H1 (cell line): ENCODE data around the gene DTWD2. TPM values are rescaled to one million over a fixed set of nuclear protein-coding genes. Genes with fewer than 3 reads are reported as not detected.
"Not testable (repeated sequence)": the region's sequence is repeated elsewhere in the genome, so short reads cannot be mapped to it uniquely, and the experiment has no call there.

Experiments
- CTCF ChIA-PET: fragments of 300-600 bp; sonication (Branson Sonifier 250); formaldehyde crosslinking; loops from one replicate; lab custom pipeline; 2021; ENCODE audit not compliant: partially characterized antibody; lab: Charles Lee
- POLR2A ChIA-PET: fragments of 300-600 bp; sonication (Branson Sonifier 250); formaldehyde crosslinking; loops from one replicate; lab custom pipeline; 2021; ENCODE audit warnings: inconsistent platforms; ENCODE audit not compliant: partially characterized antibody; lab: Charles Lee
- DNase-seq, 2 experiments: peaks; one replicate each; pipeline versions ENCODE4 v3.0.0 to v3.0.0-alpha.2; 2010 to 2022; ENCODE audit warnings: low spot score in 2 of 2, low read depth in 1 of 2, mixed read lengths in 1 of 2
- FAIRE-seq: peaks from 2 replicates; lab custom pipeline; 2011; peaks lifted over from hg19 to GRCh38; lab: Jason Lieb, UNC
- H2AFZ ChIP-seq: 2 replicates; pipeline ENCODE4 v1.8.1; 2012; ENCODE audit warnings: low read length, inconsistent platforms
- H2AK5ac ChIP-seq: 2 replicates; pipeline ENCODE4 v1.6.1; 2013; ENCODE audit warnings: low read depth, low read length
- H2BK120ac ChIP-seq: replicated peaks from 2 replicates; pipeline ENCODE3; 2013; ENCODE audit warnings: low read depth, low read length, inconsistent platforms
- H2BK12ac ChIP-seq: 2 replicates; pipeline ENCODE4 v1.6.1; 2013; ENCODE audit warnings: low read depth, low read length
- H2BK15ac ChIP-seq: 2 replicates; pipeline ENCODE4 v1.6.1; 2013; ENCODE audit warnings: low read length
- H2BK20ac ChIP-seq: 2 replicates; pipeline ENCODE4 v1.6.1; 2013; ENCODE audit warnings: low read length
- H2BK5ac ChIP-seq: 2 replicates; pipeline ENCODE4 v1.6.1; 2013; ENCODE audit warnings: low read depth, low read length
- H3K14ac ChIP-seq: 2 replicates; pipeline ENCODE4 v1.6.1; 2013; ENCODE audit warnings: inconsistent platforms; ENCODE audit not compliant: insufficient read length
- H3K18ac ChIP-seq: 2 replicates; pipeline ENCODE4 v1.6.1; 2013; ENCODE audit warnings: low read length; ENCODE audit errors: extremely low read depth
- H3K23ac ChIP-seq: 2 replicates; pipeline ENCODE4 v1.6.1; 2013; ENCODE audit warnings: inconsistent platforms; ENCODE audit not compliant: insufficient read length
- H3K23me2 ChIP-seq: 2 replicates; pipeline ENCODE4 v1.6.1; 2013; ENCODE audit warnings: low read depth, low read length
- H3K27ac ChIP-seq: 2 replicates; pipeline ENCODE4 v1.6.1; 2011; ENCODE audit warnings: low read depth, low read length, inconsistent platforms
- H3K27me3 ChIP-seq, 4 experiments: replicated peaks in 1 of 4; 1 replicate in 1 of 4; 2 replicates in 3 of 4; pipeline versions ENCODE4 v1.6.1 to v1.8.1; 2011 to 2013; ENCODE audit warnings: low read length in 3 of 4, mild to moderate bottlenecking in 3 of 4, inconsistent platforms in 2 of 4, mixed read lengths in 2 of 4, moderate library complexity in 1 of 4; ENCODE audit not compliant: control insufficient read depth in 3 of 4, insufficient read depth in 3 of 4; ENCODE audit errors: extremely low read depth in 1 of 4
- H3K36me3 ChIP-seq, 4 experiments: 2 replicates each; pipeline versions ENCODE4 v1.6.1 to v1.8.1; 2011 to 2013; ENCODE audit warnings: mild to moderate bottlenecking in 4 of 4, low read length in 3 of 4, moderate library complexity in 2 of 4, control low read depth in 1 of 4, inconsistent platforms in 1 of 4; ENCODE audit not compliant: insufficient read depth in 4 of 4, control insufficient read depth in 2 of 4
- H3K4ac ChIP-seq: replicated peaks from 2 replicates; pipeline ENCODE3; 2013; ENCODE audit warnings: low read length, low read depth, mixed read lengths, inconsistent platforms; ENCODE audit not compliant: insufficient read length
- H3K4me1 ChIP-seq, 4 experiments: replicated peaks in 1 of 4; 1 replicate in 1 of 4; 2 replicates in 3 of 4; pipeline versions ENCODE4 v1.6.1 to v1.8.1; 2011 to 2013; ENCODE audit warnings: low read length in 3 of 4, inconsistent platforms in 2 of 4, mixed read lengths in 1 of 4; ENCODE audit not compliant: insufficient read depth in 4 of 4, control insufficient read depth in 3 of 4
- H3K4me2 ChIP-seq, 2 experiments: 2 replicates each; pipeline versions ENCODE4 v1.6.1 to v1.8.1; 2011 to 2013; ENCODE audit warnings: low read depth in 2 of 2, low read length in 2 of 2, control low read depth in 1 of 2, inconsistent platforms in 1 of 2, mild to moderate bottlenecking in 1 of 2; ENCODE audit not compliant: insufficient read depth in 1 of 2
- H3K4me3 ChIP-seq, 4 experiments: fragments of 200-600, 300-600 bp in 1 of 4; sonication (generic), shearing (Covaris generic), sonication (Bioruptor Twin) in 1 of 4; 2 replicates each; pipeline versions ENCODE4 v1.5.1 to v1.8.1; 2011 to 2016; ENCODE audit warnings: low read length in 4 of 4, low read depth in 3 of 4, control low read depth in 2 of 4, inconsistent platforms in 2 of 4, mild to moderate bottlenecking in 2 of 4, mixed read lengths in 1 of 4, moderate library complexity in 1 of 4; ENCODE audit not compliant: insufficient read depth in 2 of 4; ENCODE audit errors: extremely low read depth in 1 of 4
- H3K56ac ChIP-seq: replicated peaks from 2 replicates; pipeline ENCODE3; 2013; ENCODE audit warnings: low read depth, mild to moderate bottlenecking, mixed read lengths, low read length, inconsistent platforms; ENCODE audit not compliant: insufficient read length
- H3K79me1 ChIP-seq: 2 replicates; pipeline ENCODE4 v1.6.1; 2013; ENCODE audit warnings: low read depth, low read length, control low read depth
- H3K79me2 ChIP-seq, 2 experiments: 2 replicates each; pipeline versions ENCODE4 v1.6.1 to v1.8.1; 2012 to 2013; ENCODE audit warnings: low read length in 2 of 2, mild to moderate bottlenecking in 2 of 2, inconsistent platforms in 1 of 2; ENCODE audit not compliant: insufficient read depth in 2 of 2, control insufficient read depth in 1 of 2
- H3K9ac ChIP-seq, 4 experiments: replicated peaks in 1 of 4; 1 replicate in 1 of 4; 2 replicates in 3 of 4; pipeline versions ENCODE4 v1.6.1 to v1.8.1; 2011 to 2013; ENCODE audit warnings: low read depth in 3 of 4, low read length in 3 of 4, control low read depth in 2 of 4, mild to moderate bottlenecking in 2 of 4, moderate library complexity in 2 of 4, inconsistent platforms in 1 of 4; ENCODE audit errors: extremely low read depth in 1 of 4
- H3K9me3 ChIP-seq, 2 experiments: 2 replicates each; pipeline versions ENCODE4 v1.6.1 to v1.8.1; 2012 to 2013; ENCODE audit warnings: mild to moderate bottlenecking in 2 of 2, moderate library complexity in 2 of 2, control low read depth in 1 of 2, inconsistent platforms in 1 of 2, low read depth in 1 of 2, low read length in 1 of 2, mixed read lengths in 1 of 2; ENCODE audit not compliant: insufficient read depth in 2 of 2
- H4K20me1 ChIP-seq, 2 experiments: replicated peaks in 1 of 2; 2 replicates each; pipeline versions ENCODE3 to v1.8.1; 2011 to 2013; ENCODE audit warnings: inconsistent platforms in 2 of 2, low read length in 2 of 2, mild to moderate bottlenecking in 1 of 2; ENCODE audit not compliant: insufficient read depth in 2 of 2, control insufficient read depth in 1 of 2
- H4K5ac ChIP-seq: 2 replicates; pipeline ENCODE4 v1.6.1; 2013; ENCODE audit warnings: low read length, low read depth, mixed read lengths, inconsistent platforms; ENCODE audit not compliant: insufficient read length
- H4K8ac ChIP-seq: 2 replicates; pipeline ENCODE4 v1.8.0; 2013; ENCODE audit warnings: mild to moderate bottlenecking, moderate library complexity, low read length, inconsistent platforms; ENCODE audit not compliant: insufficient read depth; ENCODE audit errors: extremely low read depth
- H4K91ac ChIP-seq: replicated peaks from 2 replicates; pipeline ENCODE3; 2013; ENCODE audit warnings: low read length, mixed read lengths, inconsistent platforms; ENCODE audit not compliant: insufficient read length
- TEAD4 ChIP-seq: IDR thresholded peaks from 2 replicates; pipeline ENCODE4 v1.6.1; 2012; ENCODE audit warnings: low read depth, low read length, inconsistent platforms, mixed read lengths
- WGBS, 2 experiments: shearing (Covaris generic) in 1 of 2; methylation state at CpG; one replicate each; pipeline versions ENCODE4 v1.1.6 to v1.1.7; 2013 to 2015; ENCODE audit warnings: low lambda C conversion rate in 2 of 2, mixed read lengths in 2 of 2, inconsistent platforms in 1 of 2, low coverage in 1 of 2, missing lambda C conversion rate in 1 of 2; ENCODE audit not compliant: insufficient replicate concordance in 2 of 2, insufficient coverage in 1 of 2, insufficient read length in 1 of 2; ENCODE audit errors: extremely low coverage in 1 of 2, missing lambda C conversion rate in 1 of 2; 5-methylcytosine and 5-hydroxymethylcytosine counted together
- polyA plus RNA-seq, 7 experiments: library from polyadenylated mRNA; depleted of rRNA in 3 of 7; stranded (reverse) in 5 of 7; unstranded in 2 of 7; fragments of >200 nt in 5 of 7; fragments of 200-250 nt in 2 of 7; gene quantifications; 1 replicate in 5 of 7; 2 replicates in 1 of 7; 4 replicates in 1 of 7; pipeline versions ENCODE4 v1.2.1 to v1.2.3, GENCODE V29; 2011 to 2013; ENCODE audit warnings: missing spikeins in 2 of 7, mixed read lengths in 2 of 7
- total RNA-seq: library from RNA; stranded (reverse); fragmentation: NEBNext Ultra II Directional; extraction: Animal tissue kit (Norgen Biotek cat#: 25700); gene quantifications from 2 replicates; pipeline ENCODE4 v1.2.1, GENCODE V29; 2021

Gene DTWD2
- total and polyA plus RNA-seq, 2 of the 8 experiments (the other 6 are each of a cell fraction or from before 2014, with no cell fraction given), result 4.3 to 17.1 TPM

DNA sequence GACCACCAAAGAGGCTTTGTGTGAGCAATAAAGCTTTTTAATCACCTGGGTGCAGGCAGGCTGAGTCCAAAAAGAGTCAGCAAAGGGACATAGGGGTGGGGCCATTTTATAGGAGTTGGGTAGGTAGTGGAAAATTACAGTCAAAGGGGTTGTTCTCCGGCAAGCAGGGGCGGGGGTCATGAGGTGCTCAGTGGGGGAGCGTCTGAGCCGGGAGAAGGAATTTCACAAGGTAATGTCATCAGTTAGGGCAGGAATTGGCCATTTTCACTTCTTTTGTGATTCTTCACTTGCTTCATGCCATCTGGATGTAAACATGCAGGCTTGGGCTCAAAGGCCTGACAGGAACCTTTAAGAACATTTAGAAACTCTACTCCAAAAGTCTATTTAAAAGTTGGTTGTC, 36.0 kb downstream of the DTWD2 start:
- H4K20me1 ChIP-seq, H3K4me1 ChIP-seq, H3K9me3 ChIP-seq, H3K9ac ChIP-seq, H2BK15ac ChIP-seq, H4K8ac ChIP-seq, H2BK120ac ChIP-seq, H3K56ac ChIP-seq, POLR2A ChIA-PET, H3K14ac ChIP-seq, H3K36me3 ChIP-seq, H3K23ac ChIP-seq, H3K79me1 ChIP-seq, H3K4ac ChIP-seq, H3K79me2 ChIP-seq, H3K23me2 ChIP-seq, H2BK5ac ChIP-seq, H3K27me3 ChIP-seq, H2AFZ ChIP-seq, H2BK20ac ChIP-seq, H4K91ac ChIP-seq, H3K27ac ChIP-seq, FAIRE-seq, H4K5ac ChIP-seq, H2AK5ac ChIP-seq, H3K18ac ChIP-seq, H2BK12ac ChIP-seq: not testable (repeated sequence)
- peak; percentile 66 to 72 for DNase-seq
- Histone ChIP-seq H3K4me3 (peak overlapping the region in 2 of 4 experiments; percentile 20 to 27; a peak in 2 of 8 replicates), H3K4me2 (peak overlapping the region; percentile 40 to 59; a peak in 3 of 4 replicates)
- 0 out of 2 replicates have a peak, but pooled peaks have one; percentile 43 for TF ChIP-seq TEAD4
- CTCF ChIA-PET, result interaction anchor here (0.6 to 5.2 kb wide), 2 partner anchors 54 to 159 kb away, joined by 3 to 48 read pairs; no protein-coding TSS in a partner anchor
- WGBS, 2 experiments, result 15% methylated on average over 4 of the region's 4 CpGs; no CpG with 5 or more reads in 1 of the 2 experiments

DNA sequence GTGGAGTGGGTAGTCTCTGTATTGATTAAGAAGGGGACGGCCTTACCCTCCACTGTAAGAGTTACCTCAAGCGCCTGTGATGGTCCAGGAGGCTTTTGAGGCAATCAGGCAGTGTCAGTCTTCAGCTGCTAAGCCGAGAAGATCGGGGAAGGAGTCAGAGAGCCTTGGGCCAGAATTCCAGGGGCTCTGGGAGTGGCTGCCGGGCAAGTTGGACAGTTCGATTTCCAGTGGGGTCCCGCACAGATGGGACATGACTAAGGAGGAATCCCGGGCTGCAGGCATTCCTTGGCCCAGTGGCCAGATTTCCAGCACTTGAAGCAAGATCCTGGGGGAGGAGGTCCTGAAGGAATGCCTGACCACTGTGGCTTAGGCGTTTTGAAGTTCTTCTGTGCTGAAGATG, 38.0 kb downstream of the DTWD2 start:
- H3K9ac ChIP-seq, H4K8ac ChIP-seq, H3K56ac ChIP-seq, H3K14ac ChIP-seq, H3K79me2 ChIP-seq, H4K91ac ChIP-seq, H3K36me3 ChIP-seq, H2BK20ac ChIP-seq, H2AFZ ChIP-seq, H3K4me1 ChIP-seq, H3K23ac ChIP-seq, H2BK12ac ChIP-seq, H3K27me3 ChIP-seq, H4K5ac ChIP-seq, CTCF ChIA-PET, POLR2A ChIA-PET, H3K4me3 ChIP-seq, H2BK15ac ChIP-seq, H4K20me1 ChIP-seq, FAIRE-seq, H2BK5ac ChIP-seq, H3K79me1 ChIP-seq, H3K4me2 ChIP-seq, H3K27ac ChIP-seq, H3K9me3 ChIP-seq, H2BK120ac ChIP-seq, H3K18ac ChIP-seq, H3K4ac ChIP-seq, H2AK5ac ChIP-seq, DNase-seq, H3K23me2 ChIP-seq: not testable (repeated sequence)
- WGBS, 2 experiments, result 93% methylated on average over 9 of the region's 9 CpGs; no CpG with 5 or more reads in 1 of the 2 experiments
